ENCODE data around the gene ACIN1. TPM values are rescaled to one million over a fixed set of nuclear protein-coding genes. Genes with fewer than 3 reads are reported as not detected.

Gene ACIN1
- total RNA-seq, 1 donor from 2014 or later = 263 TPM

DNA sequence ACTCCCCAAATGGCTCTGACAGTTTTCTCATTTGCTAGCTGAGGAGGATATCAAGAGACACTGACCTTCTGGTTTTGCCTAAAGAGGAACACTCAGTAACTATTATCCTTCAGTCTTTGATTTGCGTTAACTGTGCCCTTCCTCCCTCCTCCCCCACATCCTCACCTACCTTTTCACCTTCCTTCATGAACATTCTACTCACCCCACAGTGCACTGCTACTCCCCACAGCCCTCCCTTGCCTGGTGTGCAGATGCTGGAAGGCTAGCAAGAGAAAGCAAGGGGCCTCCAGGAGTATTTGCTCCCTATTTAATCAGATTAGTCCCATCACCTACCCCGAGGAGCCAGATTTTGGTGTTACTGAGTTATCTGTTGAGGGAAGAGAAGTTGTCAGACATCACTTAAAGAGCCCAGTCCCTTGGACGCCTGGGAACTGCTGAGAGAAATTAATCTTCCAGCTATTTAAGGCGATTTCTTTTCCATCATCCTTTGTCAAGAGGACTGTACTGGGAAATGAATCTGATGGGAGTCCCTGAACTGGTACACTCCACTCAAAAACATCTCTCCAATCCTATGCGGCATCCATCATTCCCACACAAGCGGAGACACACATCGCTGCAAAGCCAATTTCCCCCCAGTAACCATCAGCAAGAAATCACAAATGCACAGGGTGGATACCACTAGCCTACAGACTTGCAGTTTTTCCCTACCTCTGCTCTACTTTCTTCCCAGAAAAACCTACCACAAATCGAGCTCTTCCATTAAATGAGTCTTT lies 71.7 kb downstream of the ACIN1 start:
- H3K4me3 Mint-ChIP-seq = no peak overlapping the region
- H3K27me3 Mint-ChIP-seq = no peaks in the 10 kb centered on the region
- no peak overlapping the region for H3K27ac Mint-ChIP-seq
- no peaks in the 10 kb centered on the region for H3K9me3 Mint-ChIP-seq
- ATAC-seq (ENCODE audit: low read depth) (no peak), DNase-seq (no peak)
- intact Hi-C loops (cut with micrococcal nuclease) = loop anchor here (5.0 kb wide), 1 partner anchor 34 kb away; the partner anchor contains the start of gene CDH24
- POLR2A ChIA-PET = interaction anchor here (1.1 to 1.3 kb wide), 3 partner anchors 11 to 35 kb away, joined by 3 to 7 read pairs (median 5); partner anchors contain the start of genes CDH24 and PSMB5
- H3K4me1 Mint-ChIP-seq = no peaks in the 10 kb centered on the region
- TF ChIP-seq, protein P1, sequence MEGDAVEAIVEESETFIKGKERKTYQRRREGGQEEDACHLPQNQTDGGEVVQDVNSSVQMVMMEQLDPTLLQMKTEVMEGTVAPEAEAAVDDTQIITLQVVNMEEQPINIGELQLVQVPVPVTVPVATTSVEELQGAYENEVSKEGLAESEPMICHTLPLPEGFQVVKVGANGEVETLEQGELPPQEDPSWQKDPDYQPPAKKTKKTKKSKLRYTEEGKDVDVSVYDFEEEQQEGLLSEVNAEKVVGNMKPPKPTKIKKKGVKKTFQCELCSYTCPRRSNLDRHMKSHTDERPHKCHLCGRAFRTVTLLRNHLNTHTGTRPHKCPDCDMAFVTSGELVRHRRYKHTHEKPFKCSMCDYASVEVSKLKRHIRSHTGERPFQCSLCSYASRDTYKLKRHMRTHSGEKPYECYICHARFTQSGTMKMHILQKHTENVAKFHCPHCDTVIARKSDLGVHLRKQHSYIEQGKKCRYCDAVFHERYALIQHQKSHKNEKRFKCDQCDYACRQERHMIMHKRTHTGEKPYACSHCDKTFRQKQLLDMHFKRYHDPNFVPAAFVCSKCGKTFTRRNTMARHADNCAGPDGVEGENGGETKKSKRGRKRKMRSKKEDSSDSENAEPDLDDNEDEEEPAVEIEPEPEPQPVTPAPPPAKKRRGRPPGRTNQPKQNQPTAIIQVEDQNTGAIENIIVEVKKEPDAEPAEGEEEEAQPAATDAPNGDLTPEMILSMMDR (IDR thresholded peaks at IDR 0.05) = no peak
- CTCF ChIA-PET = interaction anchor here (0.7 to 1.4 kb wide), 3 partner anchors 12 to 35 kb away, joined by 3 read pairs; partner anchors contain the start of gene PSMB5
- H3K36me3 Mint-ChIP-seq (ENCODE audit: low read depth) = peaks cover 48% of the 10 kb centered on the region

GRCh38 chr14:23021889-23022442 lies 73.0 kb downstream of the ACIN1 start:
- CTCF ChIA-PET = interaction anchor here (0.8 to 1.1 kb wide), 3 partner anchors 15 to 47 kb away, joined by 3 to 4 read pairs (median 3); no protein-coding TSS in a partner anchor
- intact Hi-C loops (cut with micrococcal nuclease) = loop anchor here (5.0 kb wide), 1 partner anchor 35 kb away; the partner anchor contains the start of gene CDH24
- Mint-ChIP-seq H3K4me3 (no peak overlapping the region), H3K27ac (no peak overlapping the region), H3K36me3 (ENCODE audit: low read depth) (peaks cover 40% of the 10 kb centered on the region), H3K4me1 (no peaks in the 10 kb centered on the region), H3K9me3 (no peaks in the 10 kb centered on the region), H3K27me3 (no peaks in the 10 kb centered on the region)
- TF ChIP-seq, protein P1 (IDR thresholded peaks at IDR 0.05) = no peak
- POLR2A ChIA-PET = interaction anchor here (0.9 to 1.7 kb wide), 3 partner anchors 15 to 36 kb away, joined by 3 to 6 read pairs (median 3); partner anchors contain the start of gene CDH24
- no peak for DNase-seq
- ATAC-seq (ENCODE audit: low read depth) = no peak

GRCh38 chr14:23021434-23021833 lies 73.5 kb downstream of the ACIN1 start:
- H3K27ac Mint-ChIP-seq = no peak overlapping the region

DNA sequence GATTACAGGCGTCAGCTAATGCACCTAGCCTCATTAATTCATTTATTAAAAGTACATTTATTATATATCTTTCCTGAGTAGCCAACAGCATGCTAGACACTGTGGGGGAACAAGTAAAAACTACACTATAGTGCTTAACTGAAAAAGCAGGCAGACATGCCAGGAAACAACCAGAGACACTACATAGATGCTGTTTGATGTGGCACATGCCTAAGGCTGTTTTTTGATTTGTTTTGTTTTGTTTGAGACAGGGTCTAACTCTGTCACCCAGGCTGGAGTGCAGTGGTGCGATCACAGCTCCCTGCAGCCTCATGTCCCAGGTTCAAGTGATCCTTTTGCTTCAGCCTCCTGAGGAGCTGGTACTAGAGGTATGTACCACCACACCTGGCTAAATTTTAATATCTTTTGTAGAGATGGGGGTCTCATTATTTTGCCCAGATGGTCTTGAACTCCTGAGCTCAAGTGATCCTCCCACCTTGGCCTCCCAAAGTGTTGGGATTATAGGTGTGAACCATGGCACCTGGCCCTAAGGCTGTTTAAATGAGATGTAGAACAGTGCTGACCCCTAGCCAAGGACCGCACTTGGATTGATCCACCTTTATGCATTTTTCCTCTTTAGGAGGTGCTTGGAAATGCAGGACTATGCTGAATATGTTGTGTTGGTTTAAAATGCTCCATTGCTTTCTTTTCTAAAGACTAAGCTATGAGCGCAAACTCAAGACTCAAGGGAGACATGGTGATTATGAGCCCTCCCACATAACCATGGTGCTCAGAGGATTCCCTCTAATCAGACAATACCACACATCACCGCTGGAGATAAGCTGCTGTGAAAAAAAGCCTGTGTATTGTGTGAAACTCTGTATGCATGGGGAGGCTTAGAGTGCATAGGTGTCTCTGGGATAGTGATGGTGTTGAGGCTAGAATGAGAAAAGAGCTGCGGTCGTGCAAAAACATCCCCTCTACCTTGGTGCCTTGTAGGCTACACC lies 74.5 kb downstream of the ACIN1 start:
- Mint-ChIP-seq H3K27ac (no peak overlapping the region), H3K9me3 (no peaks in the 10 kb centered on the region), H3K27me3 (no peaks in the 10 kb centered on the region), H3K4me3 (no peak overlapping the region), H3K4me1 (no peaks in the 10 kb centered on the region), H3K36me3 (ENCODE audit: low read depth) (peaks cover 30% of the 10 kb centered on the region)
- DNase-seq (no peak), ATAC-seq (ENCODE audit: low read depth) (no peak)
- intact Hi-C loops (cut with micrococcal nuclease) = loop anchor here (5.0 kb wide), 1 partner anchor 37 kb away; the partner anchor contains the start of gene CDH24
- POLR2A ChIA-PET = interaction anchor here (1.7 kb wide), 1 partner anchor 14 kb away, joined by 6 read pairs; no protein-coding TSS in a partner anchor
- TF ChIP-seq, protein P1 (IDR thresholded peaks at IDR 0.05) = no peak
- CTCF ChIA-PET = interaction anchor here (1.4 kb wide), 1 partner anchor 34 kb away, joined by 3 read pairs; no protein-coding TSS in a partner anchor

More at GRCh38 chr14:23021434-23021833, 73.5 kb downstream of the ACIN1 start:
- ChIA-PET POLR2A (interaction anchor here (1.3 to 1.7 kb wide), 2 partner anchors 15 to 36 kb away, joined by 3 to 6 read pairs; partner anchors contain the start of gene CDH24), CTCF (interaction anchor here (1.1 kb wide), 1 partner anchor 47 kb away, joined by 3 read pairs; no protein-coding TSS in a partner anchor)
- H3K4me3 Mint-ChIP-seq = no peak overlapping the region
- intact Hi-C loops (cut with micrococcal nuclease) = loop anchor here (5.0 kb wide), 1 partner anchor 36 kb away; the partner anchor contains the start of gene CDH24
- DNase-seq = no peak
- H3K36me3 Mint-ChIP-seq (ENCODE audit: low read depth) = peaks cover 39% of the 10 kb centered on the region
- no peaks in the 10 kb centered on the region for H3K9me3 Mint-ChIP-seq
- H3K27me3 Mint-ChIP-seq = no peaks in the 10 kb centered on the region
- TF ChIP-seq, protein P1 (IDR thresholded peaks at IDR 0.05) = no peak
- no peaks in the 10 kb centered on the region for H3K4me1 Mint-ChIP-seq
- ATAC-seq (ENCODE audit: low read depth) = no peak

Measured in activated B cell treated with CpG ODN at 0.5 μM for 24 hours (primary cell).